Hepatocyte (in vitro differentiated cells): ENCODE measurements around the gene SLAMF9. TPM values are rescaled to one million over a fixed set of nuclear protein-coding genes. Genes with fewer than 3 reads are reported as not detected.
A peak's percentile ranks its signal among the peaks of the same experiment; 100 is the strongest.

Experiments
- DNase-seq: peaks from one replicate; pipeline ENCODE4 v3.0.0-alpha.2; 2016; ENCODE audit warnings: low spot score
- H2AFZ ChIP-seq: fragments of 200-600 bp; sonication (generic); 2 replicates; pipeline ENCODE4 v1.6.0; 2016; ENCODE audit warnings: antibody characterized with exemption, mild to moderate bottlenecking
- H3K27ac ChIP-seq: fragments of 200-600 bp; sonication (generic); 2 replicates; pipeline ENCODE4 v1.5.1; 2016; ENCODE audit warnings: mild to moderate bottlenecking
- H3K27me3 ChIP-seq: fragments of 200-600 bp; sonication (generic); 2 replicates; pipeline ENCODE4 v1.6.1; 2016
- H3K36me3 ChIP-seq: fragments of 200-600 bp; sonication (generic); replicated peaks from 2 replicates; pipeline ENCODE4 v1.5.1; 2016; ENCODE audit warnings: low read depth; ENCODE audit not compliant: insufficient read depth
- H3K4me1 ChIP-seq: fragments of 200-600 bp; sonication (generic); 2 replicates; pipeline ENCODE4 v1.5.1; 2016; ENCODE audit warnings: mild to moderate bottlenecking, moderate library complexity; ENCODE audit not compliant: insufficient read depth
- H3K4me2 ChIP-seq: fragments of 200-600 bp; sonication (generic); 2 replicates; pipeline ENCODE4 v1.6.0; 2016
- H3K4me3 ChIP-seq: fragments of 200-600 bp; sonication (generic); 2 replicates; pipeline ENCODE4 v1.5.1; 2016; ENCODE audit warnings: mild to moderate bottlenecking
- H3K79me2 ChIP-seq: fragments of 200-600 bp; sonication (generic); 2 replicates; pipeline ENCODE4 v1.6.0; 2017; ENCODE audit warnings: mild to moderate bottlenecking
- H3K9me2 ChIP-seq: fragments of 200-600 bp; sonication (generic); replicated peaks from 2 replicates; pipeline ENCODE4 v1.6.0; 2017; ENCODE audit warnings: mild to moderate bottlenecking; ENCODE audit not compliant: insufficient read depth
- H3K9me3 ChIP-seq: fragments of 200-600 bp; sonication (generic); 2 replicates; pipeline ENCODE4 v1.5.1; 2016; ENCODE audit warnings: low read depth, mild to moderate bottlenecking
- H4K20me1 ChIP-seq: fragments of 200-600 bp; sonication (generic); 2 replicates; pipeline ENCODE4 v1.6.0; 2016; ENCODE audit warnings: mild to moderate bottlenecking; ENCODE audit not compliant: insufficient read depth, poor library complexity, severe bottlenecking
- EZH2 ChIP-seq: fragments of 200-600 bp; sonication (generic); IDR thresholded peaks from 2 replicates; pipeline ENCODE4 v1.6.1; 2016; ENCODE audit warnings: antibody characterized with exemption, mild to moderate bottlenecking, borderline replicate concordance
- EZH2phosphoT487 ChIP-seq: fragments of 200-600 bp; sonication (generic); IDR thresholded peaks from one replicate; pipeline ENCODE4 v1.6.1; 2018; ENCODE audit warnings: antibody characterized with exemption, mild to moderate bottlenecking, low read depth, moderate library complexity; ENCODE audit not compliant: unreplicated experiment, severe bottlenecking
- WGBS: methylation state at CpG from one replicate; pipeline ENCODE4 v1.1.6; 2016; ENCODE audit warnings: low lambda C conversion rate; ENCODE audit errors: missing lambda C conversion rate; 5-methylcytosine and 5-hydroxymethylcytosine counted together
- polyA plus RNA-seq: library from polyadenylated mRNA; unstranded; fragments of >200 nt; fragmentation: Nextera tagmentation; extraction: Ambion mirVana; gene quantifications from 2 replicates; pipeline ENCODE4 v1.2.1, GENCODE V29; 2016
- total RNA-seq: library from RNA; depleted of rRNA; stranded (reverse); fragments of >200 nt; gene quantifications from 2 replicates; pipeline ENCODE4 v1.2.3, GENCODE V29; 2014
- TF ChIP-seq, protein P1 (sequence below): fragments of 200-600 bp; sonication (generic); IDR thresholded peaks from 2 replicates; pipeline ENCODE4 v1.5.1; 2016; ENCODE audit warnings: antibody characterized with exemption, mild to moderate bottlenecking; ENCODE audit not compliant: poor library complexity

Gene SLAMF9
- total and polyA plus RNA-seq, 2 experiments from 2014 or later: not detected

- no peak overlapping the region for H2AFZ ChIP-seq
- H3K27ac ChIP-seq: peak overlapping the region; percentile 70
- H3K4me1 ChIP-seq: peaks cover 50% of the 10 kb centered on the region
- H3K36me3 ChIP-seq: no peaks in the 10 kb centered on the region
- no peaks in the 10 kb centered on the region for H3K9me3 ChIP-seq
- no peak overlapping the region for H3K4me3 ChIP-seq
- H3K79me2 ChIP-seq: no peaks in the 10 kb centered on the region
- H4K20me1 ChIP-seq: no peaks in the 10 kb centered on the region
- WGBS: 71% methylated on average over 10 of the region's 10 CpGs
- TF ChIP-seq, protein P1, sequence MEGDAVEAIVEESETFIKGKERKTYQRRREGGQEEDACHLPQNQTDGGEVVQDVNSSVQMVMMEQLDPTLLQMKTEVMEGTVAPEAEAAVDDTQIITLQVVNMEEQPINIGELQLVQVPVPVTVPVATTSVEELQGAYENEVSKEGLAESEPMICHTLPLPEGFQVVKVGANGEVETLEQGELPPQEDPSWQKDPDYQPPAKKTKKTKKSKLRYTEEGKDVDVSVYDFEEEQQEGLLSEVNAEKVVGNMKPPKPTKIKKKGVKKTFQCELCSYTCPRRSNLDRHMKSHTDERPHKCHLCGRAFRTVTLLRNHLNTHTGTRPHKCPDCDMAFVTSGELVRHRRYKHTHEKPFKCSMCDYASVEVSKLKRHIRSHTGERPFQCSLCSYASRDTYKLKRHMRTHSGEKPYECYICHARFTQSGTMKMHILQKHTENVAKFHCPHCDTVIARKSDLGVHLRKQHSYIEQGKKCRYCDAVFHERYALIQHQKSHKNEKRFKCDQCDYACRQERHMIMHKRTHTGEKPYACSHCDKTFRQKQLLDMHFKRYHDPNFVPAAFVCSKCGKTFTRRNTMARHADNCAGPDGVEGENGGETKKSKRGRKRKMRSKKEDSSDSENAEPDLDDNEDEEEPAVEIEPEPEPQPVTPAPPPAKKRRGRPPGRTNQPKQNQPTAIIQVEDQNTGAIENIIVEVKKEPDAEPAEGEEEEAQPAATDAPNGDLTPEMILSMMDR: no peak
- TF ChIP-seq EZH2: no peak
- TF ChIP-seq EZH2phosphoT487: no peak
- H3K27me3 ChIP-seq: no peaks in the 10 kb centered on the region
- no peak for DNase-seq
- no peak overlapping the region for H3K4me2 ChIP-seq
- H3K9me2 ChIP-seq: no peaks in the 10 kb centered on the region
Observed at GRCh38 chr1:159914252-159915018, 39.6 kb downstream of the SLAMF9 start.

DNA sequence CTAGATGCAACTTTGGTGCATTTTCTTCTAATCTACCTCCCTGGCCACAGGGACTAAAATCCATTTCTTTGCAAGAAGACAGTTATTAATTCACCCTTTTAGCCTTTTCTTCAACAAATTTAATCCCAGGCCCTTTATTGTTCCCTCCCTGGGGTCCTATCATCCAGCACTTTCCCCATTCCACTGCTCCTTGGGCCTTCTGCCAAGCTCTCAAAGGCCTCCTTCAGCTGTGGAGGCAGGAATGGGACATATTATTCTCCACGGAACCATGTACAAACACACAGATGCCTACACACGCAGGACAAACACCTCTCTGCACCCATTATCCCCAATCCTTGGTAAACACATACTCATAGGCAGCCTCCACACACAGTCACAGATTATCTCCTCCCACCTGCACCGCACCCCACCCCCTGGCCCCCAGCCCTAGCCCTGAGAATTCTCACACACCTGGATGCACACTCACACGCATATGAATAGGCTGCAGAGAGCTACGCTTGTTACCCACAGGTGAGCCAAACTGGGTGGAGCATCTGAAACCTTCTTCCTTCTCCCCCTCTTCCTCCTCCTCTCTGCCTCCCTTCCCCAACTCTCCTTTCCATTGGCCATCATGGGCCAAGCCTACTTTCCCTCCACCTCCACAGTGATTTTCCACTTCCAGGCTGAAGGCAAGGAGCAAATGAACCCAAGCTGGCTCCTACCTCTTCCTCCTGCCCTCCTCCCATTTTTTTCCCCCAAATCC is 40.4 kb downstream of the SLAMF9 start:
- no peak overlapping the region for H3K4me3 ChIP-seq
- no peaks in the 10 kb centered on the region for H3K9me2 ChIP-seq
- no peak overlapping the region for H2AFZ ChIP-seq
- no peaks in the 10 kb centered on the region for H3K27me3 ChIP-seq
- H3K79me2 ChIP-seq: no peaks in the 10 kb centered on the region
- H3K4me2 ChIP-seq: peak overlapping the region; percentile 15
- peaks cover 56% of the 10 kb centered on the region for H3K4me1 ChIP-seq
- peak overlapping the region; percentile 70 for H3K27ac ChIP-seq
- TF ChIP-seq EZH2 (no peak), EZH2phosphoT487 (no peak)
- TF ChIP-seq, protein P1: no peak
- no peak for DNase-seq
- H4K20me1 ChIP-seq: no peaks in the 10 kb centered on the region
- 63% methylated on average over 5 of the region's 5 CpGs for WGBS
- H3K36me3 ChIP-seq: no peaks in the 10 kb centered on the region
- H3K9me3 ChIP-seq: no peaks in the 10 kb centered on the region

GRCh38 chr1:159911326-159912070 is 42.5 kb downstream of the SLAMF9 start:
- H4K20me1 ChIP-seq: no peaks in the 10 kb centered on the region
- no peaks in the 10 kb centered on the region for H3K9me2 ChIP-seq
- no peak overlapping the region for H3K4me3 ChIP-seq
- no peak overlapping the region for H3K4me2 ChIP-seq
- H3K9me3 ChIP-seq: no peaks in the 10 kb centered on the region
- no peak for TF ChIP-seq EZH2
- no peak for TF ChIP-seq EZH2phosphoT487
- TF ChIP-seq, protein P1: no peak
- peaks cover 57% of the 10 kb centered on the region for H3K4me1 ChIP-seq
- WGBS: 76% methylated on average over 6 of the region's 6 CpGs
- no peak for DNase-seq
- H3K36me3 ChIP-seq: no peaks in the 10 kb centered on the region
- no peaks in the 10 kb centered on the region for H3K79me2 ChIP-seq
- no peak overlapping the region for H2AFZ ChIP-seq
- H3K27me3 ChIP-seq: no peaks in the 10 kb centered on the region
- peak overlapping the region; percentile 74 for H3K27ac ChIP-seq
